ENCODE data around the gene CDKN2A. TPM values are rescaled to one million over a fixed set of nuclear protein-coding genes. Genes with fewer than 3 reads are reported as not detected.

CDKN2A gene
- total and polyA plus RNA-seq, 9 of the 15 experiments (the other 6 are each of a cell fraction or from before 2014, with no cell fraction given): not detected

DNA sequence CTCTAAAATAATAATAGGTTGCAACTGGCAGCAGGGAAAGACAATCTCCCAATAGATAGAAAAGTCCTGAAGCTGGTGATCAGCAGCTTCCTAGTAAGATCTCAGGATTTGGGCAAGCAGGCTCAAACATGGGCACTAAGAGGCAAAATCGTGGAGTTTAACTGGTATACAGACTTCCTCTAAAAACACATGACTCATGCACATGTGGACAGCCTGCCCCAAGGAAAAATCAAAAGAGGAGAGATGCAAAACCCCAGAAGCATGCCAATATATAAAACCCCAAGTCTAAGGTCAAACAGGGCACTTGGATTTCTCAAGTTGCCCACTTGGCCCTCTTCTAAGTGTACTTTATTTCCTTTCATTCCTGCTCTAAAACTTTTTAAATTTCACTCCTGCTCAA is 62.8 kb downstream of the CDKN2A start (continued):
- no peak for TF ChIP-seq NFE2 (IDR thresholded peaks at IDR 0.05; ENCODE audit: low read depth)
- no peak for TF ChIP-seq NCOA2 (IDR thresholded peaks at IDR 0.05; ENCODE audit: partially characterized antibody in 2 of 2)

DNA sequence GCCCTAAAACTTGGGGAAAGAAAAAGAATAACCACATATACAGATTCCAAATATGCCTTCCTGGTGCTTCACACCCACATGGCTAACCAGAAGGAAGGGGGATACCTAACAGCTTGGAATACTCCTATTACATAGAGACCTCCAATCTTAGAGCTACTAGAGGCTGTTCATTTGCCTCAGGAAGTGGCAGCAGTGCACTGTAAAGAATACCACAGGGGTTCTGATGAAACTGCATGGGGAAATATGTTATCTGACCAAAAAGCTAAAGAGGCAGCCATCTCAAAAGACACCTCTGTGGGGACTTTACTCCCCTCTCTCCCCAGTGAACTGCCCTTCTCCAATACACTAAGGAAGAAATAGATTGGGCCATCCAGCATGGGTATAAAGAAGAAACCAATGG is 66.4 kb downstream of the CDKN2A start:
- CTCF ChIA-PET (ENCODE audit: low intra/inter-chr PET ratio): no interaction called here
- H3K9ac ChIP-seq (ENCODE audit: insufficient read depth in 1 of 2, low read depth in 2 of 2, low read length in 2 of 2): no peak overlapping the region
- no peaks in the 10 kb centered on the region for H3K36me3 ChIP-seq (ENCODE audit: control insufficient read depth, insufficient read depth, low read length)
- DNase-seq (ENCODE audit: extremely low read depth in 1 of 4, low spot score in 3 of 4) (no peak), FAIRE-seq (no peak), ATAC-seq (no peak)
- BruUV-seq (replicated peaks): no TSS peak
- intact Hi-C loops (cut with micrococcal nuclease): no loop called here
- no peak overlapping the region for H3K4me2 ChIP-seq (ENCODE audit: insufficient read depth, low read length)
- no peaks in the 10 kb centered on the region for H3K9me1 ChIP-seq (ENCODE audit: control insufficient read depth, insufficient read depth, low read length)
- no peaks in the 10 kb centered on the region for H3K4me1 ChIP-seq (replicated peaks in 1 of 2; ENCODE audit: control insufficient read depth in 2 of 2, insufficient read depth in 2 of 2, low read length in 2 of 2)
- H2AFZ ChIP-seq (ENCODE audit: low read depth, low read length): no peak overlapping the region
- TF ChIP-seq ZFX (CRISPR knock-in tag; IDR thresholded peaks at IDR 0.05) (no peak), ZNF561 (CRISPR knock-in tag; conservative IDR thresholded peaks at IDR 0.05) (no peak)
- no peaks in the 10 kb centered on the region for H4K20me1 ChIP-seq (replicated peaks; ENCODE audit: control insufficient read depth, insufficient read depth, low read length)
- no peaks in the 10 kb centered on the region for H3K79me2 ChIP-seq (ENCODE audit: control insufficient read depth, insufficient read depth, low read length)
- POLR2A ChIA-PET: no interaction called here
- H3K27me3 ChIP-seq (ENCODE audit: control insufficient read depth in 2 of 2, insufficient read depth in 2 of 2, low read length in 2 of 2): no peaks in the 10 kb centered on the region
- in situ Hi-C loops (cut with MboI): no loop called here
- H3K4me3 ChIP-seq: no peak overlapping the region
- no peaks in the 10 kb centered on the region for H3K9me3 ChIP-seq (replicated peaks; ENCODE audit: control insufficient read depth, insufficient read depth, low read depth, low read length)
- no peak overlapping the region for H3K27ac ChIP-seq (ENCODE audit: extremely low read depth, low read depth, low read length)

DNA sequence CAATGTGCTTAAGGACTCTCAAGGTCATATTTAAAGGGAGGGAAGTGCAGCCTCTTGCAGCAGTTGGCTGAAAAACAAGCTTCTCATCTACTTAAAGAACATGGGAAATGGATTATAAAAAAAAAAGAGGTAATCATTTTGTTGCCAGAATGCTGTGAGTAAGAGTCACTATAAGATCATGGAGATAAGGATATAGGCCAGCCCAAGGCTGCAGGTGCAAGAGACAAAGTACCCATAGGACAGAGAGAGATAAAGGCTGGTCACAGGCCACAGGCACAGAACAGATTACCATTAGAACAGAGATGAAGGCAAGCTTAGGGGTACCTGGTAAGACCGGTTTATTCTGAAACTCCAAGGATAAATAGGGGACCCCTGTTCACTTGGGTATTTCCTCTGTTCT is 70.5 kb downstream of the CDKN2A start:
- no peak overlapping the region for H3K4me3 ChIP-seq
- intact Hi-C loops (cut with micrococcal nuclease): no loop called here
- DNase-seq (ENCODE audit: extremely low read depth in 1 of 4, low spot score in 3 of 4) (no peak), ATAC-seq (no peak), FAIRE-seq (no peak)
- CTCF ChIA-PET (ENCODE audit: low intra/inter-chr PET ratio): no interaction called here
- no CpG with 5 or more reads among the region's 1 CpG for WGBS (ENCODE audit: insufficient coverage, low coverage, missing lambda C conversion rate)
- no peaks in the 10 kb centered on the region for H3K36me3 ChIP-seq (ENCODE audit: control insufficient read depth, insufficient read depth, low read length)
- no peak overlapping the region for H3K4me2 ChIP-seq (ENCODE audit: insufficient read depth, low read length)
- H3K9ac ChIP-seq (ENCODE audit: insufficient read depth in 1 of 2, low read depth in 2 of 2, low read length in 2 of 2): no peak overlapping the region
- H3K9me3 ChIP-seq (replicated peaks; ENCODE audit: control insufficient read depth, insufficient read depth, low read depth, low read length): no peaks in the 10 kb centered on the region
- no peaks in the 10 kb centered on the region for H3K4me1 ChIP-seq (replicated peaks in 1 of 2; ENCODE audit: control insufficient read depth in 2 of 2, insufficient read depth in 2 of 2, low read length in 2 of 2)
- POLR2A ChIA-PET: no interaction called here
- no peaks in the 10 kb centered on the region for H4K20me1 ChIP-seq (replicated peaks; ENCODE audit: control insufficient read depth, insufficient read depth, low read length)
- no peaks in the 10 kb centered on the region for H3K79me2 ChIP-seq (ENCODE audit: control insufficient read depth, insufficient read depth, low read length)
- no peak overlapping the region for H3K27ac ChIP-seq (ENCODE audit: extremely low read depth, low read depth, low read length)
- in situ Hi-C loops (cut with MboI): no loop called here
- H3K27me3 ChIP-seq (ENCODE audit: control insufficient read depth in 2 of 2, insufficient read depth in 2 of 2, low read length in 2 of 2): no peaks in the 10 kb centered on the region
- no peak overlapping the region for H2AFZ ChIP-seq (ENCODE audit: low read depth, low read length)
- no peaks in the 10 kb centered on the region for H3K9me1 ChIP-seq (ENCODE audit: control insufficient read depth, insufficient read depth, low read length)
- no TSS peak for BruUV-seq (replicated peaks)
- TF ChIP-seq, protein P1, sequence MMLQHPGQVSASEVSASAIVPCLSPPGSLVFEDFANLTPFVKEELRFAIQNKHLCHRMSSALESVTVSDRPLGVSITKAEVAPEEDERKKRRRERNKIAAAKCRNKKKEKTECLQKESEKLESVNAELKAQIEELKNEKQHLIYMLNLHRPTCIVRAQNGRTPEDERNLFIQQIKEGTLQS (IDR thresholded peaks at IDR 0.05): no peak
- TF ChIP-seq, protein P1 (CRISPR knock-in tag; conservative IDR thresholded peaks at IDR 0.05): no peak
- TF ChIP-seq ZBTB1 (CRISPR knock-in tag; IDR thresholded peaks at IDR 0.05; ENCODE audit: borderline replicate concordance, low read depth) (no peak), NCOA4 (IDR thresholded peaks at IDR 0.05; ENCODE audit: partially characterized antibody) (no peak), SIN3A (IDR thresholded peaks at IDR 0.05; ENCODE audit: borderline replicate concordance in 2 of 2, control insufficient read depth in 1 of 2, low read depth in 2 of 2, low read length in 2 of 2) (no peak), ARID1B (IDR thresholded peaks at IDR 0.05) (no peak), SRF (CRISPR knock-in tag; IDR thresholded peaks at IDR 0.05) (no peak), PTBP1 (IDR thresholded peaks at IDR 0.05; ENCODE audit: low read depth, low read length) (no peak)
- TF ChIP-seq, protein P2, sequence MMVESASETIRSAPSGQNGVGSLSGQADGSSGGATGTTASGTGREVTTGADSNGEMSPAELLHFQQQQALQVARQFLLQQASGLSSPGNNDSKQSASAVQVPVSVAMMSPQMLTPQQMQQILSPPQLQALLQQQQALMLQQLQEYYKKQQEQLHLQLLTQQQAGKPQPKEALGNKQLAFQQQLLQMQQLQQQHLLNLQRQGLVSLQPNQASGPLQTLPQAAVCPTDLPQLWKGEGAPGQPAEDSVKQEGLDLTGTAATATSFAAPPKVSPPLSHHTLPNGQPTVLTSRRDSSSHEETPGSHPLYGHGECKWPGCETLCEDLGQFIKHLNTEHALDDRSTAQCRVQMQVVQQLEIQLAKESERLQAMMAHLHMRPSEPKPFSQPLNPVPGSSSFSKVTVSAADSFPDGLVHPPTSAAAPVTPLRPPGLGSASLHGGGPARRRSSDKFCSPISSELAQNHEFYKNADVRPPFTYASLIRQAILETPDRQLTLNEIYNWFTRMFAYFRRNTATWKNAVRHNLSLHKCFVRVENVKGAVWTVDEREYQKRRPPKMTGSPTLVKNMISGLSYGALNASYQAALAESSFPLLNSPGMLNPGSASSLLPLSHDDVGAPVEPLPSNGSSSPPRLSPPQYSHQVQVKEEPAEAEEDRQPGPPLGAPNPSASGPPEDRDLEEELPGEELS (CRISPR knock-in tag; IDR thresholded peaks at IDR 0.05; ENCODE audit: borderline replicate concordance): no peak

All from K562 (cell line).